HG02588 (cell line): ENCODE results near the gene HOXA6.

Source experiments
- ATAC-seq: cut with Tn5 transposase; IDR thresholded peaks from one replicate; pipeline ENCODE4 v1.9.1; 2021; ENCODE audit warnings: mild to moderate bottlenecking, moderate library complexity; ENCODE audit not compliant: unreplicated experiment

Gene HOXA6

DNA sequence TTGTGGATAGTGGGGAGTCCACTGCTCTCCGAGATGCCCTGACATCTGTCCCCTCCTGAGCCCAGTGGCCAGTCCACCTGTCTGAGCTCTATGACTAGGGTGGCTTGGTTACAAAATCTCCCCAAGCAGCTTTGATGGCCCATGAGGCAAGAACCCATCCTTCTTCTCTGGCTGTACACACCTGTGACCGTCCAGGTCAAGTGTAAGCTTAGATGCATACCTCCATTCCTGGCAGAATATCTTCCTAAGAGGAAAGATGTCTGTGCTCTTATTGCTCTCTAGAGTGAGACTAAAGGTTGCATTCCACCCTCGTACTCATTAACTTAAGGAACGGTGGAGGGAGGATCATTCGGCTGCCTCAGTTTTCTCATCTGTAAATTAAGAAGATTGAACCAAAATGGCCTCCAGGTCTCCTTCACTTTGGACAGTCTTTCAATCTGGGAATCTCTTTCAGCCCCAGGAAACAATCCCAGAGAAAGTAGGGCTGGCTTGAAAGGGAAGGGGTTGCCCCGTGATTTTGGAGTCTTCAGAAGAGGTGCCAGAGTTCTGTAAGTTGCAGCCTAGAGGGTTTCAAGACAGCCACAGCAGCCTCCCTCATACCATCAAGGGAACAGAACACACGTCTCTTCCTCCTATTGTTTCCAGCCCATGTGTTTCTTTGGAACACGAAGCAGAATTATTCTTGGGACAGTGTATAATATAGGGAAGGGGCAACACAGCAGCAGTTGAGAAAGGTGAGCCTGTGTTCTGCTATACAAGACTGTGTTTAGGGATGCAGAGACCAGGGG is 22.5 kb downstream of the HOXA6 start:
- no peak for ATAC-seq

DNA sequence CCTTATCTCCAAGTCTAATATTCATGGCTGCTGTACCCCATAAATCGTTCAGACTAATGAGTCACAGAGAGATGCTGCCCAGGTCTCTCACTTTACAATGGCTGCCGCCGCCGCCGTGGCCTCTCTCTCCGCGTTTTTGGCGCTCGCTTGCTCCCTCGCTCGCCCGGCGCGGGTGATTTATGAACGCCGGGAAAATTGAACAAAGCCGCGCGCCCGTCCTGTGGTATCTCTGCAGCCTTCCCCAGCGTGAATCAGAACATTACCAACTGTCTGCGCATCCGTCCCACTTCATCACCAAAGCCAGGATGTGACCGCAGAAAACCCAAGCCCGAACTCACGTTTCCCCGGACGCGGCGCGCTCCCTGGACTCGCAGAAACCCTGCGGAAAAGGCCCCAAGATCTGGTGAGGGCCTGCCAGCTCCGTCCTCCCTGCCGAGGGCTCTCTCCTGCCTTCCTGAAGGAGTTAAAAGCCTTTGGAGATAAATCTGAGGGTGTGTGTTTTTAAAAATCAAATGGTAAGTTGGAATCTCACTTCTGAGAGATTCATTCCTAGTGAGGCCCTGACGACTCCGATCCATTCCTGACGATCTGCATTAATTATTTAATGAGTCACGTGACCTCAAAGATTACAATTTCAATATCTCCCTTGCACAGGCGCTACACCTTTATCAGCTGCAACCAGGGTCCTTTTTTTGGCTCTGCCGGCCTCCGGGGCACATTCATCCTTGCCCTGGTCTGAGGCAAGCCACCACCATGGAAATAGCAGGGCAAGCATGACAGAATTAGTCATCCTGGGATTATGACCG is 23.3 kb downstream of the HOXA6 start:
- ATAC-seq = no peak

DNA sequence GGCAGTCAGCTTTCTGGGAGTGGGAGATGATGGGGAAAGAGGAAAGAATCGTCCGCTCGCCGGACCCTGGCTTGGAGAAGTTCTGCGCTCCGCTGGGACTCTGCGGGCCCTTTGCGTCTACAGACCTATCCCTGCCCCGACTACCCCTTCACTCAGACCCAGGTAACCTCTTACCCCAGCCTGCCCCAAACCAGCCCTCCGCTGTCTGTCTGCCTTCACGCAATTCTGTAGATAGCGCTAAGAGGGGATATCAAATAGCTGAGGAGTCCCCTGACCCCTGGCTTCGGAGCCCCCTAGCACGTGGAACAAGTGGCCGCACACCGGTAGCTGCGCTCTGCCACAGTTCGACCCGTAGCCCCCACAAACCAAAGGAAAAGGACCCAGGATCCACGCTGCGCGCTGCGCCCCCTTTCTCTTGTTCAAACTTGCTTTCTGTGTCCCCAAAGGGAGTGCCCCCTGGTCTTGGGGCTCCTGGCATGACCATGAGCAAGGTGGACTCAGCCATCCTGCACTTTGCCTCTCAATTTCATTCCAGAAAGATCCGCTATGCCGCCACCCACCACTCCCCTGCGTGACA is 24.0 kb downstream of the HOXA6 start:
- no peak for ATAC-seq

DNA sequence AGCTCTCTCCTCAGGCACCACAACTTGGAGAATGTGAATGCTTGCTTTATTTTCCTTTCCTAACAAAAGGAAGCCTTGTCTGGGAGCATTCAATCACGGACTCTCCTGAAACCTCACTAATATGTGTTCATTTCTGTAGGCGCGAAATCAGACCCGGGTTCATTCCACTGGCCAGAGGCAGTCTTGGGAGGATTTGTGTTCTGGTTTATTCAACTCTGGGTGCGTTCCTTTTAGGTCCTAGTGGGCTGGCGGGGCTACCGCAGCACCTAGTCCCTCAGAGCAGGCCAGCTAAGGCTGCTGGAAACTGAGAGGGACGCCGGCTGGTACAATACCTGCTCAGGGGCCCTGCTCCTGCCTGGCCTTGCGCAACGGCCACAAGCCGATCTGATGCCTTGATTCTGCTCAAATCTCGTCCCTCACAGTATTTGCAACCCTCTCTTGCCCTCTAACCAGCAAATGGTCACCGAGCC is 24.5 kb downstream of the HOXA6 start:
- no peak for ATAC-seq

DNA sequence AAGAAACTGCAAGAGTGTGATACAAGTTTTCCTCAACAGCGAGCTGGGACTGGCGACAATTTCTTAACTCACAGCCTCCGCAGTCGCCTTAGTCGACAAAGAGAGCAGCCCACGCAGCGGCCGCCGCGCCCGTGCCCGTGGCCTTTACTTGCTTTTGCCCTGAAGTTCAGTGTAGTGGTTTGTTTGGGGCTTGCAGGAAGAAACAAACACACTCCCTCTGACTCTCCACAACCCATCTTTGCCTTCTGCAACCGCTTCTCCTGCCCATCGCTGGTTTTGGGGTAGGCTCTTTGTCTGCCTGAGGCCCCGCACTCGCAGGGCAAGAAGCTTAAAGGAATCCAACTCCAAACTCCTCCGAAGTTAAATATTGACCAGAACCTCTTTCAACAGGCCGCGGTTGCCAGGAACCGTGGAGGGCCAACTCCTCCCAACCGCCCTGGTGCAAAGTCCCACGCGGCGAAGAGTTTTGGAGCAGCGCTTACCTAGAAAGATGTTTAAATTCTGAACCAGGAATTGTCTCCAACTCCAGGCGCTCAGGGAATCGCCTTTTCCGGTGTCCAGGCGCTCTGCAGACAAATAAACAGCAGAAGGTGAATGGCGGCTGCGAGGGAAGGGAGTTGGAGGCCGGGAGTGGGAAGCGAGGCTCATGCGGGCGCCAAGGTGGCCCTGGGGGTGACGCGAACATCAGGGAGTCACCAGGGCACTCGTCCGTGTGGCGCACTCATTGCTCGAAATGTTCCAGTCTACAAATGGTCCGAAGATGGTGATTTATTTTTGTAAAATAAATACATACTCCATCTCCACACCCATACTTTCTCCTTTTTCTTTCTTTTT is 25.3 kb downstream of the HOXA6 start:
- no peak for ATAC-seq

DNA sequence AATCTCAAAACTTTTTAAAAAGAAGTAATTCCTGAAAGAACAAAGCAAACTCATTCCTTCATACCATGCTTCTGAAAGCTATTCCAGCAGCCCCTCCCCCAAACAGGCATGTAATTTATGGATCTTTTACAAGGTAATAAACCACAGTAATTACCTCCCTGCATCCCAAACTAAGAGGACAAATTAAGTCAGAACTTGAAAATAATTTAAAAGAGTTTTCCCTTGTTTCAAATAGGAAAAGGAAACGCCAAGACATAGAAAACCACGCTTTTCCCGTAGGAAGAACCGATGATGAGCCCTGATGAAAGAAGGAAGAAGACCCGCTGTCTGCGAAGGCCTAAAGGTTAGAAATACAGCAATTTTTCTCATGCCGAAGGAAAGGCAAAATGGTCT is 25.9 kb downstream of the HOXA6 start:
- no peak for ATAC-seq

DNA sequence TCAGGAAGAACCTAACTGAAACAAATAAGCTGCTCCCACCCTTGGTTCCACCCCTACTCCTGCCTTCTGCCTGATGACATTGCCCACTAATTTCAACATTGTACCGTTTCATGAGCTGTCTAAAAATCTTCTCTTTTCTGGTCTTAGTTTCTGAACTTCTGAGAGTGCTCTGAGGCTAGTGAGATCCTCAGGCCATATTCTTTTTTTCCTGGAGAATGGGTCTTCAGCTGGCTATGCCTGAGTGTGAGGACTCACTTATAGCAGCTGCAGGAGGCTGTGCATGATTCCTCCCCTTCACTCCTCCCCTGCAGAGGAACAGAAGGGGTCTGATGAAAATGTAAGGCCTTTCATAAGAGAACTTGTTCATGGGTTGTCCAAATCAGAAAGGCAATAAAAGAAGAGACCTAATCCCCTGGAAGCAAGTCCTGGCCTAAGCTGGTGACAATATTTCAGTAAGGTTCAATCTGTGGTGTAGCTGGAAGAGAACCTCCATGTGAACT is 28.1 kb downstream of the HOXA6 start:
- no peak for ATAC-seq

DNA sequence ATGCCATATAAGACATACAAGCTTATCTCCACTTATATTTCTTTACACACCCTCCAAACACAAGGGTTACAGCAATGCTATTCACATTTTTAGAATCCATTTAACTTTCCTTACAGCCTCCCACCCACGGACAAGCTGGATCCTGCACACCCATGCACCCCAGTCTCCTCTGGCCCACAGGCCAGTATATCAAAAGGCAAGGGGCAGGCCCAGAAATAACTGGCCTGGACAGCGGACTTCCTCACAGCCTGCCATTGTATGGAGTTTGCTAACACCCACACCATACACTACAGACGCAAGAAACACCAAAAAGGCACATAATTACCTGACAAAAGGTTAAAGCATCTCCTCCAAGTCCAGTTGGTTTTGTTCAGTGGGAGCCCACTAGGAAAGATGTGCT is 29.0 kb downstream of the HOXA6 start:
- ATAC-seq = no peak

DNA sequence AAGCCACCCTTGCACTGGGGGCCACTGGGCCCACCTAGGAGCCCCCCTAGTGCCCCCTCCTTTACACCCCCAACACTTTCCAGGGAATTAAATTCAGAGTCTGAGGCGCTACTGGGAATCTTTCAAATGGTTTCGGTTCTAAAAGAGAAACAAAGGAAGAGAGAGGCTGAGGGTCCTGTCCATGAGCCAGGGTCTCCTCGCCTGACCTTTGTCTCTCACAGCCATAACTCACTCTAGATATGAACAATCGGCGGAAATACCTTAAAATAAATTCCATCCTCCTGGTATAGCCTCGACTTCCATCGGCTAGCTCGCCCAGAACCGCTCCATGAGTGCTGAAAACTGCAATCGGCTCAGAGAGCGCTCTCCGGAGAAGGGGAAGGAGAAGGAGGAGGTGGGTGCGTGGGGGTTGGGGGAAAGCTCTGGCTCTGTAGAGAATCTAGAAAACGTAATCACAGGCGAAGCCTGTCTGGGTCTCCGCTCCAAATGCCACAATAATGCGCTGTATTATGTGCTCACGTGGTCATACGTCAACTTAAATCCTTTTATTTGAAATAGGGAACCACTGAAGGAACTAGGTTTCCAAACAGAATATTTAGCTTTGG is 29.6 kb downstream of the HOXA6 start:
- no peak for ATAC-seq

DNA sequence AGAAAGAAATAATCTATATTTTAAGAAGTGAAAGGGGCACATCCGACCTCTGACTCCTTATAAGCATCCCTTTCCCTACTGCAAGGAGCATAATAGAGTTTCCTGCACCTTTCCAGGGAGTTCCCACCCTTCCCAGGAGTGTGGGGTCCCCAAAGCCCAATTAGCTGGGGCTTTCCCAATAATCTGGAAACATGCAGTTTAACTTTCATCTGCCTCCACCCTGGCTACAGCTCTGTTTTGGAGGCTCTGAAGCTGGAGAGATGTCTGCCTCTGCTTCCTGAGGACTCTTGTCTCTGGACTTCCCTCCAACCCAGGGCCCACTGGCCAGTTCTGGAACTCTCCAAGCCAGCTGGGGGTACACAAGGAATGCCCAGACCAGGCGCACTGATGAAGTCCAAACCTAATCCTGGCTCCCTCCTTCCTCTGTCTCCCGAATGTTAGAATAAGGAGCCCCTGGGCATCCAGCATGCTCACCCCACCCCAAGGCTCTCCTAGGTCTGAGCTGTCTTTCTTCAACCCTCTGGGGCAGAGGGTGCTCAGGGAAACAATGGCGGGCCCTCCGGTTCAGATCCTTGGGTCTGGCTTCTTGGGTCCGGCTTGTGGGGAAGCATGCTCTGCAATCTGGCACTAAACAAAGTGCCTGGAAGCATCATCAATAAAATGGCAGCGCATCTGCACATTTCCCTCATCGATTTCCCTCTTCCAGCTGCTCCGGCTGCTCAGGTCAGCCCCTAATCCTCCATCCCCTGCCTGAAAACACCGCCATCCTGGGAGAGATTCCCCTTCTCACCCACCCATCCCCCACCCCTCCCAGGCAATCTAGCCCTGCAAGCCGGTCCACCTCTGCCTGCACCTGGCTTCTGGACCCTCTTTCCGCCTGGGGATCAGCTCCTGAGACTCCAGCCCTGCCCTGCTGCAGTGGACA is 30.4 kb downstream of the HOXA6 start:
- ATAC-seq = no peak

DNA sequence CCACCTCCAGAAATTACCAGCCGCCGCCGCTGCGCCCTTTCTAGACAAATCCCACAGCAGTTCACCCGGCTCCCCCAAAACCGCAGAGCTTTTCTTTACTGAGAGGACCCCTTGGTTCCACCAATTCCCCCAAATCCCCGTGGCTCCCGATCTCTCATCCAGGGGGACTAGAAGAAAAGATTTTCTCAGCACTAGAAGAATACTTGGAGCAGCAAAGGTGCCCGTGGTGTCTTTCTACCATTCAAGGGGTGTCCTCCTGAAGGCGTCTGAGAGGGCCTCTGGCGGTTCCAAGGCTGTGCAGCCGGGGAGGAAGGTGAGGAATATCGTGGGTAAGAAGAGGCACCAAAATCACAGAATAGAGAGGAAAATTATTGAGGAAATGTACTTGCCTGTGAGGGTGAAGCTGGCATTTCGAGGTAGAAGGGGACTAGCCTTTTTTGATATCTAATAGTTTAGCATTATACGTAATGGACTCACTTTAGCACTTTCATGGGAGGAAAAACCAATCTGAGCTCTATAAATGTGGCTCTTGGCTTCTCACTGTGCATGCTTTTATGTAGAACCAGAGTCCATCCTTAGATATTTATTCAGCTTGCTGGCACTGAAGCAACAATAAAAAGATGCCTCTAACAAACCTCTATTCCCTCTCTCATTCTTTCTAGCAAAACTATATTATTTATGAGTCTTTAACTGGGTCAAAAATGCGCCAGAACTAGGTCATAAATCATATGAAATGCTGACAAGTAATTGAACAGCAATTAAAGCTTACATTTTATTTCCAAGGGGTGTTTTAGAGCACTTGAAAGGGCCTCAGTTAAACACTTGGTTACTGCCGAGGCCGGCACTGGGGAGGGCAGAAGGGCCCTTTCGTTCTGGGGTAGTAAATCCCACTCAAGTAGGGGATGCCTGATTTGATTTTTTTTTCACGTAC is 31.3 kb downstream of the HOXA6 start:
- no peak for ATAC-seq

DNA sequence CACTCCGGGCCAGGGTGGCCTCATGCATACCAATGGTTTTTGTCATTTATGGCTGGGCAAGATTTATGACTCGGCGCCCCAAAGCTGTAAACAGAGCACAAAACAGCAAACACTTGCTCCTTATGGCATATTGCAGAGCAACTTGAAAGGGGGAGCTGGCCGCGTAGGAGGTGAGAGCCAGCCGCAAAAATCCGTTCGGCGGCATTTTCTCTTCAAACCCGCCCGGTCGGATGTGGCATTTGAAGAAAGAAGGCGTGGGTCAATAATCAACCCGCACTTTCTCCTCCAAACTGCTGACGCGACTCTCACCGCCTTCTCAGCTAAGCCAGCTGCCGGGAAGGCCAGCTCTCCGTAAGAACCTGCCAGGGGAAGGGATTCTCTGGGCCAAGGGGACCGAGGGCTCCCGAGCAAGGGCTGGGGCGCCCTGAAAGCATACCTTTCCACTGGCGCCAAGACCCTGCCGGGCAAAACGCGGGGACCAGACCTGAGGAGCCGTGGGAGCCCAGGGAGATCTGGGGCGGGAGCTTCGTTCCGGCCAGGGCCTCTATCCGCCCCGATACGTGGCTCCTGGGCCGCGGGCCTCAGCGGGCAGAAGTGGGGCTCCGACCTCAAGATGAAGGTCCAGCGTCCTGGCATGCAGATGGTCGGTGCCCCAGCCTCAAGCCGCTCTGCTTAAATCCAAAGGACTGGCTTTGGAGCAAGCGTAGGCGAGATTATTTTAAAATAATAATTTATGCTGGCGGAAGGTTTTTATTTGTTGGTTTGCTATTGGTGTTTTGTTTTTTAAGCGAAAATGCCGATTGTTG is 32.1 kb downstream of the HOXA6 start:
- ATAC-seq = no peak

DNA sequence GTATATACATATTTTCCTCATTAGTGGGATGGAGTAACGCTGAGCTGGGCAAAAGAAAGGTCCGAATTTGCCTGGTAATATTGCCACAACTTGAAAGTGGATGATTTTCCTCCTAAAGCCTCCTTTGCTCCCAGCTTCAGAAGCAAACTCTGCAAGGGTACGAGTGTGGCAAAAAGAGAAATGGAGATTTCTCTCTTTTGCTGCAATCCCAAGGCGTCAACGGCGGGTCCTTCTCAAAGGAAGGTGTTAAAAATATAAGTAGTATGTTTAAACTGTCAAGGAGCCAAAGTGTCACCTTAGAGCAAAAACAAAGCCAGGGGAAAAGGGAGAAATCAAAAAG is 32.7 kb downstream of the HOXA6 start:
- no peak for ATAC-seq

DNA sequence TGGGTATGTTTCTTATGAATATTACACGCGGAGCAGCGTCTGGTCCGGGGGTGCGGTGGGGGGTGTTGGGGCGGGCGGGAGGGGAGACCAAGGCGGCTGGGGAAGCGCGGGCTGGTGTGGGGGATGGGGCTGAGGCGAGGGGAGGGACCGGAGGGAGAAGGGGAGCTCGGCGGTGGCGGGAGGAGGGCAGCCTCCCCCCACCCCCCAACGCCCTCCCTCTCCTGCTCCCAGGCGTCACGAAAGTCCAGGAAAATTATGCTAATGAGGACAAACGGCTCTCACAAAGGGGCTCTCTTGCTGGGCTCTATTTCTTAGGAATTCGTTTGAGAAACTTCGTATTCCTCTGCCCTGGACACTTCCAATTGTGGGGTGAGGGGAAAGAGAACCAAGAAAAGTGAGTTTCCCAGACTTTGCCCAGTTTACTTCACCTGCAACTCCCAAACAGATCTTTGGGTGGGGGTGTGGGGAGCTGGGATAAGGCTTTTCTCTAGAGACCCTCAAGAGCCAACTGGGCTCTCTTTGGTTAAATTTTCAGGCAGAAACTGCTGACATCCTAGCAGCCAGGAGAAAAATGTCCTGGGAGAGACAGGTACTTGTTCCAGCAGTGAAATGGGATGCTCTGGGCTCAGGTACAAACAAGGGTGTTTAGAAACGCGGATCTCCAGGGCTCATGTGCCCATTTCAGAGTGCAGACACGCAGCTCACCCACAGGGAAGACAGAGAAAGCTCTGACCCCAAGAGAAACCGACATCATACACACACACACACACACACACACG is 33.4 kb downstream of the HOXA6 start:
- ATAC-seq = no peak

DNA sequence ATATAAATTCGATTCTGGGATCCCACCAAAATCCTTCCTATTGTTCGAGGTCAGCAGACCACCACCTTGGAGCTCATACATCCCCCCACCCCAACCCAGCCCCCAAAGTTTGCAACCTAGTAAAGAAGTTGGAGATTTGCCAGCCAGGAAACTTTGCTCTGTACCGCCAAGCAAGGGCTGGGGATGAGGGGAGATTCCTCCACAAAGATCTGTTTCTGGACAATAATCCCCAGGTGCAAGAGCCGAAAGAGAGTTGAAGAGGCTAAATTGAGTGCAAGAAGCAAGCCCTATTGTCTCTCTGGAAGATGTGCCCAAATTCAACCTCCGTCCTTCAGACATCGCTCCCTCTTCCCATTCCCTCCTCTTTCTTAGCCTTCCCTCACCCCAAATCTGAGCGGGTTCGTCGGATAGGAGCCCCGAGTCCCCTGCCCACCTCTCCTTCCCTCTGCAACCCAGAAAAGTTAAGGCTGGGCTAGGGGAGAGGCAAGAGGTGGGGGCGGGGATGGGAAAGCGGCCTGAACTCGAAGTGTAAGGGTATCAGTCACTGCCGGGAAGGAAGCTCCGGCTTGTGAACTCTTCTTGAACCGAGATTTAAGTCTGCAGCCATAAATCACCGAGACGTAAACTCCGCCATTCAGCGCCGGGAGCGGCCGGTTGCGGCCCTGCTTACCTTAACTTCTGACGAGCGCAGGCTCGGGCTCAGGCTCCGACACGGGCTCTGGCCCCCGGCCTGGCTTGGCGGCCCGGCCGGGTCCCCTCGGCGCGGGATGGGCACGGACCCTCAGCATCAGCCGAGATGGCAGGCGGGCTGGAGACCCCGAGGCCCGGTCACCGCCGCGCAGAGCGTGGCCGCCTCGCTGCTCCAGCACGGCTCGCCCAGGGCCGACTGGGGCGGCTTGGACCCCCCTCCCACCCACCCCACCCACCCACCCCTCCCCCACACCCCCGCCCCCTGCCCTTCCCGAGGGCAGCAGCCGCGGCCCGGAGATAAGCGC is 34.3 kb downstream of the HOXA6 start:
- no peak for ATAC-seq

DNA sequence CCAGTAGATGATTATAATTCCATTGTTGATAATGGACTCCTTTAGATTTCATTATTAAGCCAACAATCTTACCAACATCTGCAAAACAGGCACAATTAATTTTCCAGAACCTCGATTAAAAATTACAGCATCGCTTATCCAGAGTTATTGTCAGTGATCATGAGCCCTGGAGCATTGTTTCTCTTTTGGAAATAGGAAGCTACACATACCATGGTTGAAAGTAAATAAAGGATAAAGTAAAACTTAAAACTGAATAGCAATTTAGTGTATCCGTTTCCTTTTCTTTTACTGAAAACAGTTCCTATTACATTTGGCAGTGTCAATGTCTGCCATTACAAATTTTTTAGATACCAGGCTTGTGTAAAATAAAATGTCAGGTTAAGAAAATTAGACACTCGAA is 35.2 kb downstream of the HOXA6 start:
- no peak for ATAC-seq
